Panc1 (cell line): ENCODE data around the gene GANAB.

Experiments used
- CTCF ChIP-seq: fragments of 450-650 bp; IDR thresholded peaks from 2 replicates; pipeline ENCODE4 v1.5.1; 2017; ENCODE audit warnings: mild to moderate bottlenecking
- SIN3A ChIP-seq: IDR thresholded peaks from 2 replicates; pipeline ENCODE4 v1.6.1; 2012; ENCODE audit warnings: low read depth, mild to moderate bottlenecking, low read length, moderate library complexity, borderline replicate concordance; ENCODE audit not compliant: insufficient read depth

GRCh38 chr11:62632492-62632891 lies 13.9 kb downstream of the GANAB start:
- TF ChIP-seq CTCF (no peak), SIN3A (no peak)
